GM12878 (cell line): ENCODE measurements around the gene FILIP1L.

Experiments
- MEF2A ChIP-seq: IDR thresholded peaks from 2 replicates; pipeline ENCODE4 v1.6.1; 2011; ENCODE audit warnings: low read depth, mild to moderate bottlenecking, low read length, moderate library complexity; ENCODE audit not compliant: insufficient read depth
- PAX8 ChIP-seq: fragments of 450-650 bp; IDR thresholded peaks from 2 replicates; pipeline ENCODE4 v1.6.1; 2017; ENCODE audit warnings: mild to moderate bottlenecking, moderate library complexity
- TBL1XR1 ChIP-seq: IDR thresholded peaks from 2 replicates; pipeline ENCODE4 v1.6.1; 2012; ENCODE audit warnings: low read depth, low read length, improper control_type of control experiment
- TF ChIP-seq, protein P1 (sequence below), 3 experiments: IDR thresholded peaks in 2 of 3; conservative IDR thresholded peaks in 1 of 3; 2 replicates each; pipeline ENCODE4 v1.5.1; 2011; ENCODE audit warnings: low read depth in 3 of 3, low read length in 3 of 3, mild to moderate bottlenecking in 3 of 3, control low read depth in 2 of 3, moderate library complexity in 2 of 3, inconsistent platforms in 1 of 3, mixed read lengths in 1 of 3; ENCODE audit not compliant: control insufficient read depth in 2 of 3, insufficient read depth in 1 of 3; ENCODE audit errors: extremely low read depth in 1 of 3

DNA sequence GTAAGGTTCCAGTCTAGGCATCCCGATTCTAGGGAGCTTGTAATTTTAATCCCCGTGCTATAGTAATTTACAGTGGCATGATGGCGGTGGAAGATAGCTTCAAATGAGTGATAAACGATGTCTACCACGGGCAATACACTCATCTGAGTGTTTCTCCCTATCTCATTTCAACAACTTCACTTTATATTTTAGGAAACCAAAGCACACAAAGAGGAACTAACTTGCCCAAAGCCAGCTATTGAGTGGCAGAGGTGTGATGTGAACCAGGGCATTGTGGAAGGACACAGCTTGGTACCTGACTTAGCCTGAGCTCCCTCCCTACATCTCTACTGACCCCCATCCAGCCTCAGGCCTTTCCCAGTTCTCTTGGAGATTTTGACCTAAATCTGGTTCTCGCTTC is 16.9 kb upstream of the FILIP1L start:
- no peak for TF ChIP-seq MEF2A
- no peak for TF ChIP-seq PAX8
- TF ChIP-seq, protein P1, sequence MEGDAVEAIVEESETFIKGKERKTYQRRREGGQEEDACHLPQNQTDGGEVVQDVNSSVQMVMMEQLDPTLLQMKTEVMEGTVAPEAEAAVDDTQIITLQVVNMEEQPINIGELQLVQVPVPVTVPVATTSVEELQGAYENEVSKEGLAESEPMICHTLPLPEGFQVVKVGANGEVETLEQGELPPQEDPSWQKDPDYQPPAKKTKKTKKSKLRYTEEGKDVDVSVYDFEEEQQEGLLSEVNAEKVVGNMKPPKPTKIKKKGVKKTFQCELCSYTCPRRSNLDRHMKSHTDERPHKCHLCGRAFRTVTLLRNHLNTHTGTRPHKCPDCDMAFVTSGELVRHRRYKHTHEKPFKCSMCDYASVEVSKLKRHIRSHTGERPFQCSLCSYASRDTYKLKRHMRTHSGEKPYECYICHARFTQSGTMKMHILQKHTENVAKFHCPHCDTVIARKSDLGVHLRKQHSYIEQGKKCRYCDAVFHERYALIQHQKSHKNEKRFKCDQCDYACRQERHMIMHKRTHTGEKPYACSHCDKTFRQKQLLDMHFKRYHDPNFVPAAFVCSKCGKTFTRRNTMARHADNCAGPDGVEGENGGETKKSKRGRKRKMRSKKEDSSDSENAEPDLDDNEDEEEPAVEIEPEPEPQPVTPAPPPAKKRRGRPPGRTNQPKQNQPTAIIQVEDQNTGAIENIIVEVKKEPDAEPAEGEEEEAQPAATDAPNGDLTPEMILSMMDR (IDR thresholded peaks at IDR 0.05 in 2 of 3, conservative IDR thresholded peaks at IDR 0.05 in 1 of 3; ENCODE audit: control insufficient read depth in 2 of 3, extremely low read depth in 1 of 3, insufficient read depth in 1 of 3, low read depth in 3 of 3, low read length in 3 of 3) = no peak
- TF ChIP-seq TBL1XR1 = no peak
